GM18909 (cell line): ENCODE data around the gene FAM110D.

Experiments used
- ATAC-seq: cut with Tn5 transposase; IDR thresholded peaks from one replicate; pipeline ENCODE4 v1.9.1; 2021; ENCODE audit warnings: mild to moderate bottlenecking; ENCODE audit not compliant: unreplicated experiment, poor library complexity

FAM110D gene

DNA sequence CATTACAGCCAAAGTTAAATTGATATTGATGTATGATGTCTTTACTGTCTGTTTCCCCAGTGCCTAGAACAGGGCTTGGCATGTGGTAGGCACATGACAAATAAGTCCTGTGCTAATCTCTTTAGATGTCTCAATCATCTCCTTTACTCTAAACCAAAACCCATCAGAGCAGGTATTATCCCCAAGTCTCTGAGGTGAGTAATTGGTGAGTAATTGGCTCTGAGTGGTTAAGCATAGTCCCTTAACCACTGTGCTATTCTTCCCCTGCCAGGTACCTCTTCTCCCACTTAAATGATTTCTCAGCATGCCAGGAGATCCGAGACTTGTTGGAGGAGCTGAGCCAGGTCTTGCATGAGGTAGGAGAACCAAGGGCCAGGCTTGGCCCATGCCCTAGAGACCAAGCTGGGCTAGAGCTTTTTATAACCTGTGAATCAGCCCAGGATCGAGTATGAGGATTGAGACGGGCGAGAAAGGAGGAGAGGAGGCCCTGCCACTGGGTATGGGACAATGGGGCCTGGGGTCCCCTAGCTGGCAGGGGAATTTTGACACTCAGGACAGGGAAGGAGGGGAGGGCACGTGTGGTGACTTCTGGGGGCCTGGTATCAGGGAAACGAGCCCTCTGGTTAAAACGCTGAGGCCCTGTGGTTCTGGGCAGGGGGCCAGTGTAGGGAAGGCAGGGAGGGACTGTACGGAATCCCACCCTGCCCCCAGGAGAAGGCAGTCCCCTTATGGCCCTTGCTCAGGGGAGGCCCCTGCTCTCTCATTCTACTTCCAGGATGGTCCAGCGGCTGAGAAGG, 22.9 kb downstream of the FAM110D start:
- no peak for ATAC-seq

DNA sequence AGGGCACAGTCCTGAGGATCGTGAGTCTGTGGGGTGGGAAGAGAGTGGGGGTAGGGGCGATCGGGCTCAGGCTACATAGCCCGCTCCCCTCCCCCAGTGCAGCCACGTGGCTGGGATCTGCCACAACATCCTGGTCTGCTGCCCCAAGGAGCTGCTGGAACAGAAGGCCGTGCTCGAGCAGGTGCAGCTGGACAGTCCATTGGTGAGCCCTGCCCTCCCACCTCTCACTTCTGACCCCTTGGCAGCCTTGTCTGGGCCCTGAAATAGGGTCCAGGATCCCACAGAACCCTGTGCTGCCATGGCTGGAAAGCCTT, 23.5 kb downstream of the FAM110D start:
- ATAC-seq: no peak

DNA sequence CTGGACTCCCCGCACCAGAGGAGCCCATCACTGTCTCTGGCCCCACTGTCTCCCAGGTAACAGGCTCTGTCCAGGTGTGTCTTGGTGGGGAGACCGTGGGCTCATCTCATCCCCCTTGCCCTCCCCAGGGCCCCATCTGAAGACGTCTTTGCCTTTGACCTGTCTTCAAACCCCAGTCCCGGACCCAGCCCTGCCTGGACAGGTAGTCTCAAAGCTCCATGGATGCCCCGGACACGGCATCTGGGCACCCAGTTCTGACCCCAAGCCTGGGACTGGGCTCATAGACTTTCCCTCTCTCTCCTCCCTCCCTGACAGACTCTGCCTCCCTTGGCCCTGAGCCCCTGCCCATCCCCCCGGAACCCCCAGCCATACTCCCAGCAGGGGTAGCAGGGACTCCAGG, 25.2 kb downstream of the FAM110D start:
- no peak for ATAC-seq

DNA sequence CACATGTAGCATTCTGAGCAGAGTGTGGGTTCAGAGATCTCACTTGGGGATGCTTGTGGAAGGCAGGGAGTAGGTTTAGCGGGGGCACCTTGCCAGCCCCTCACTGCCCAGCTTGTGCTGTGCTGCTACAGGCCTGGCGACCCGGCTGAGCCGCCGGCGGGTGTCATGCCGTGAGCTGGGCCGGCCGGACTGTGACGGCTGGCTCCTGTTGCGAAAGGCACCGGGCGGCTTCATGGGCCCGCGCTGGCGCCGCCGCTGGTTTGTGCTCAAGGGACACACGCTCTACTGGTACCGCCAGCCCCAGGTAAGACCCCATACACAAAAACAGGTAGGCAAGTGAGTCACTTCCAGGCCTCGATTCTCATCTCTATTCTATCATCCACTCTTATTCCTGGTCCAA, 26.0 kb downstream of the FAM110D start:
- ATAC-seq: no peak

DNA sequence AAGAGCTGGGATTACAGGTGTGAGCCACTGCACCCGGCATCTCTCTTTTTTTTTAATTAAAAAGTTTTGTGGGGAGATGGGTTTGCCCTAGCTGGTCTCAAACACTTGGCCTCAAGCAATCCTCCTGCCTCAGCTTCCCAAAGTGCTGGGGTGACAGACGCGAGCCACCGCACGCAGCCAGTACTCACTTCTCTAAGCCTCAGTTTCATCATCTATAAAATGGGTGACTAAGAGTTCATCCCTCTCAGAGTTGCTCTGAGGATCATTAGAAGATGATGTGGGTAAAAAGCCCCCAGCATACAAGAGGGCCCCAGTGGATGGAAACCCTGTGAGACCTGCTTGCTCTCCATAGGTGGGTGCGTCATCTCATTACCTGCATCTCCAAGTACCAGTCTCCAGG, 29.0 kb downstream of the FAM110D start:
- no peak for ATAC-seq

DNA sequence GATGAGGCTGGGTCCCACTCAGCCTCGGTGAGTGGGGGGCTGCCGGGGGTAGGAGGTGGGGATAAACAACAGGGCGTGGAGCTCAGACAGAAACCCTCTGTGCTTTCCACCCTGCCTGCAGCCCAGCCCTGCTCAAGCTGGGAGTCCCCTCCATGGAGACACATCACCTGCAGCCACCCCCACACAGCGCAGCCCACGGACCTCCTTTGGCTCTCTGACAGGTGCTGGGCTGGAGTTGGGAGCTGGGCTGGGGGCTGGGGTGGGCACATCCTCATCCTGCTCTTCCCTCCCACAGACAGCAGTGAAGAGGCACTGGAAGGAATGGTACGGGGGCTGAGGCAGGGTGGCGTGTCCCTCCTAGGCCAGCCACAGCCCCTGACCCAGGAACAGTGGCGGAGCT, 29.6 kb downstream of the FAM110D start:
- no peak for ATAC-seq

DNA sequence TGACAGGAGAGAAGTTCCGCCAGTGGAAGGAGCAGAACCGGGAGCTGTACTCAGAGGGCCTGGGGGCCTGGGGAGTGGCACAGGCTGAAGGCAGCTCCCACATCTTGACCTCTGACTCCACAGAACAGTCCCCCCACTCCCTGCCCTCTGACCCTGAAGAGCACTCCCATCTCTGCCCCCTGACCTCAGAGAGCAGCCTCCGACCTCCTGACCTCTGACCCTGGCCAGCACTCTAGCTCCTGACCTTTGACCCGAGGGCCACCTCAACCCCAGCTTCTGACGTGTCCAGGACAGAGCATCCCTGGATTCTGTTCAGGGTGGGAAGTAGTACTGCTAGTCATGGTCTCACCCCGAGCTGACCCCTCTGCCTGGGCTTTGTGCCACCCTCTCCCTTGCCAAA, 30.5 kb downstream of the FAM110D start:
- no peak for ATAC-seq

DNA sequence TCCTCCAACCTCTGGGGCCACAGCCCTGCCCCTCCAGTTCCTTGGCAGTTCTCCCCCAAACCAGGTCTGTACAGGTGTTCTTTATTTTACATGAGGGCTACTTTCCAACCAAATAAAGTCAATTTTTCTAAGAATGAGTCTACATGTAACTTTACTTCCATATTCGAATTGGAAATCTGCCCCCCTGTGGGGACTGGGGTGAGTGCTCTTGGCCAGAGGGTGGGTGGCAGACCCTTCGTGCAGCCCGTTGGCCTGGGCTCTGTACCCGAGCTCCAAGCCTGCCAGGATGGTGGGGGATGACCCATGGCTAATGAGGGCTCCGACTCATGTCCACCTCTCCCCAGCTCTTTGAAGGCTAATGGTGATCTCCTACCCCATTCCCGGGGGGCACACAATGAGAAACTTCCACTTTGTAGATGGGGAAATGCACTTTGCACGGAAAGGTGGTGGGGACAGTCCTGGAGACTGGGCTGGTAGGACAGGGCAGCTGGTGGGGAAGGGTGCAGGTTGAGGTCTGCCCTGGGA, 30.9 kb downstream of the FAM110D start:
- no peak for ATAC-seq

DNA sequence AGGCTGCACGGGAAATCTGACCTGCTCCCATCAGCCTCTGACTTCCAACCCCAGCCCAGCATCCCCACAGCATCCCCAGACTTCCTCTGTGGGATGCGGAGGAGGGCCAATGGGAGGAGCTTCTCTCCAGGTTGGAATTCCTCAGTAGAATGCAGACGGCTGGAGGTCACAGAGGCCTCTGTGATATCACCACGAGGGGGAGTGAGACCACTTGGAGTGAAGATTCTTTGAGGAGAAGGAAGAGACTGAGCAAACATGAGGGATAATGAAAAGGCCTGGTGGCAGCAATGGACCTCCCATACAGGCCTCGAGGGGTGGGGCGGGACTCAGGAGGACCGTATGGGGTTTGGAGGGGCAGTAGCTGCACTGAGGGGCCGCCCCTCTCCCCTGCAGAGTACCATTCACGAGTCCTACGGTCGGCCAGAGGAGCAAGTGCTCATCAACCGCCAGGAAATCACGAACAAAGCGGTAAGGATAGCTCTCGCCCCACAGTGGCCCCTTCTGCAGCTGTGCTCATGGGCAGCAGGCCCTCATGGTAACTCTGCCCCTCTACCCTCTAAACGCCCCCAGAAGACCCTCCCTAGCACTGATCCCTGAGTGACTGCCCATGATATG, 31.6 kb downstream of the FAM110D start, which contains the start of gene CATSPER4:
Gene CATSPER4, plus strand, starts transcription at position 230 of the 615 bp plus-strand sequence. Its CDS starts 26 bp downstream, at position 256.
- ATAC-seq: no peak

DNA sequence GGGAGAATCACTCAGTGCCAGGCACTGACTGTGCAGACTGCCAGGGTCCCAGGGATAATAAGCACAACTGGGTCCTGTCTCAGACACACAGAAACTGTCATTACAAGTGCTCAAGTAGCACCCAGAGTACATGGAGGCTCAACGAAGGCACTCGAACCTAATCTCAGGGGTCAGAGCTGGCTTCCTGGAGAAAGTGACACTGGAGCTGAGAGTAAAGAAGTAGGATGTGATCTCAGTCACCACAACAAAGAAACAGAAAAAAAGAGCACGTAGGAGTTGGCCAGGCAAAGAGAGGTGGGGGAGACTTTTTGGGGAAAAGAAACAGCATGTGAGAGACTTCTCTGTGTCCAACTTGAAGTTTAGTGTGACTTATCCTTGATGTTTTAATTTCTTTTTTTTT, 32.9 kb downstream of the FAM110D start:
- ATAC-seq: no peak

DNA sequence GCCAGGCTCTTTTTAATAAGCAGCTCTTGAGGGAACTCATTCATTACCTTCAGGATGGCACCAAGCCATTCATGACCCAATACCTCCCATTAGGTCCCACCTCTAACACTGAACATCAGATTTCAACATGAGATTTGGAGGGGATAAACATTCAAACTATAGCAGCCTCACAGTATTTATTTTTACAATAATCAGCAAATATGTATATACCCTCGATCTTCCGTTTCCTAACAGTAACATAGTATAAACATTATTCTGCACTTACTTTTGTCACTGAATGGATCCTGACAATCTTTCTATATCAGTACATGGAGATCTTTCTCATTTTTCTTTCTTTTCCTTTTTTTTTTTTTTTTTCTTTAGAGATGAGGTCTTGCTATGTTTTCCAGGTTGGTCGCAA, 36.9 kb downstream of the FAM110D start:
- no peak for ATAC-seq

DNA sequence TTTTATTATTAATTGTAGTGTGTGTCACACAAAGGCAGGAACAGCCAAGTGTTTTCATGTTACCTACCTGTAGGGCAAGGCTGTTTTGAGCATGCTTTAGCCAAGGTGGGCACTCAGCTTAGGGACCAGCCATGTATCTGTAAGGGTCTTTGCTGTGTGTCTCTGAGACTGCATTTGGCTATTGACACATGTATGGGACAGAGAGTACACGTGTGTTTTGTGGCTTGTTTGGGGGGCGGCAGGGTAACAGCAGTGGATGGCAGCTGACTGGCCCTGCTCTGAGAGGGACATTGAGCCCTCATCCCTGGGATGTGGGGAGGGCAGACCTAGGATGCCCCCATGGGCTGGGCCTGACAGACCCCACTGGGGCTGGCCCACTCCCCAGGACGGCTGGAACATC, 38.4 kb downstream of the FAM110D start:
- no peak for ATAC-seq

DNA sequence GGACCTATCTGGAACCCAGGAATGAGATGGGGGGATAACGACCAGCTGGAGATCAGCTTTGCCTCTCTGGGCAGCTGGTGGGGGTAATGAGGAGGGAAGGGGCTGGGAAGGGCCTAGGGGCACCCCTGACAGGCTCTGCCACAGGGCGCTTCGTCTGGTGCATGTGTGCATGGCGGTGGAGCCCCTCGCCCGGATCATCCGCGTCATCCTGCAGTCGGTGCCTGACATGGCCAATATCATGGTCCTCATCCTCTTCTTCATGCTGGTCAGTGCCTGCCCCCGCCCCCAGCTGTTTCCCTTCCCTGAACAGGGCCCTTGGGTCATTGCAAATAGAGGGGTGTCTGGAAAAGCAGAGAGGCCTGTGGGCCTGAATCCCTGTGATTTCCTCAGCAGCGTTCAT, 38.9 kb downstream of the FAM110D start:
- ATAC-seq: no peak

DNA sequence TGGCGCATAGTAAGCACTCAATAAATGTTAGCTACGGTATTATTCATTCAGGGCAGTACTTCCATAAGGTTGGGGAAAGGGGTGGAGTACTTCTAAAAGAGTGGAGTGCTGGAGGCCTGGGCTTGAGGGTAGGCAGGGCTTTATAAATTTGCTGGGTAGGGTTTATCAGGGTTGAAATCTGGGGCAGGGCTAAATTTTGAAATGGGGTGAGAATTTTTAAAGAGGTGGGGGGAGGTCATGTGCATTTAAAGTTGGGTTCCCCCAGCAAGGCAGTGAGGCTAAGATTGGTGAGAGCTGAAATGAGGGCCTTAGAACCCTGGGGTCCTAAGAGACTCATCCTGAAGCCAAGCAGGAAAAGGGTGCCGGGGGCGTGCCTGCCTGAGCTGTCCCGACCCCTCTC, 41.5 kb downstream of the FAM110D start:
- no peak for ATAC-seq

DNA sequence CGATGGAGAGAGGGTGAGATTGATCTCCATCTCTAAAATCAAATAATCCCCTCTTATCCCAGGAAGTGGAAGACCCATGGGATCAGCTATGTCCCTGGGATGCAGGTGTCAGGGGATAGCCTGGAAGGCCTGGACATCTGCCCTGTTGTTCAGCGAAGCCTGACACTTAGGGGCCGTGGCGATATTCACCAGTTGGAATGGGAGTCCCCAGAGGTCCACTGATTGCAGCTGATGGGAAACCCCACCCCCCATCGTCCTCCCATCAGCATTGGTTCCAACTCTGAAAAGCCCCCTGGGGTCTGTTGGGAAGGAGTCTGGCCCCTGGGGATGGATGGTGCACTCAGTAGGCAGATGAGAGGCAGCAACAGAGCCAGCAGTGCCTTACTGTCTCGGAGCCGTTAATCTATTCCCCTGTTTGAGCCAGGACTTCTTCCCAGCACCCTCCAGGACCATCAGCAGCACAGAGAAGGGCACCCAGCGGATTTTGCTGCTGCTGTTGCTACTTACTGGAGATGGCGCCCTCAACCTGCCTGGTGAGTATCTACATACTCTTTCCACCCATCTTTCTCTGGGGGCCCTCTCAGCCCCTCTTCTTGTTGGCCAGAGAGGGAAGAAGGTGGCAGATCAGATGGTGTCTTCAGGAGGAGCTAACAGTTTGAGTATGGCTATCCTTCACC, 44.9 kb downstream of the FAM110D start:
- no peak for ATAC-seq

DNA sequence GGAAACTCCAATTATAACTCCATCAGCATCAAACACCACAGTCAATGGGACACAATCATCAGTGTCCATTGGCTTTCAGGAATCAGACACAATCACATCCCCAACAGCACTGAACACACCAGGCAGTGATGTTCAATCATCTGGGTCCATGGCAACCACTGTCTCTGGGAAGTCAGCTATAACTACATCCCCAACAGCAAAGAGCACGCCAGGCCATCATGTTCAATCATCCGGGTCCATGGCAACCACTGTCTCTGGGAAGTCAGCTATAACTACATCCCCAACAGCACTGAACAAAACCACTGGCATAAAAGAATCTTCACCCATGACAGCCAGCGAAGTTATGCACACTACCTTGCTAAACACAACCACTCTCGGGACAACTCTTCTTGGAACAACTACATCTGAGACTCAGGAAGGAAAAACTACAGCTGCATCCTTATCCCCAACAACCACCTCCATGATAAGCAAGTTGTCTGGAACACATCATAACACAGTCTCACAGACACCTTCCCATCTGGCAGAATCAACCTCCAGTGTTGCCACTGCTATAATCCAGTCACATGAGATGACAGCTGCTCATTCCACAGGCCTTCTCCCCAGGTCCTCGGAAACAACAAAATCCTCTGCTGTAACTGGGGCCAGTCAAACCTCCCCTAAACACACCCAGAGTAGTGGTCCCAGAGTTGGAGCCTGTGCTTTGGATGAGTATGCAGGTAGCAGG, 51.4 kb downstream of the FAM110D start:
- ATAC-seq: no peak

DNA sequence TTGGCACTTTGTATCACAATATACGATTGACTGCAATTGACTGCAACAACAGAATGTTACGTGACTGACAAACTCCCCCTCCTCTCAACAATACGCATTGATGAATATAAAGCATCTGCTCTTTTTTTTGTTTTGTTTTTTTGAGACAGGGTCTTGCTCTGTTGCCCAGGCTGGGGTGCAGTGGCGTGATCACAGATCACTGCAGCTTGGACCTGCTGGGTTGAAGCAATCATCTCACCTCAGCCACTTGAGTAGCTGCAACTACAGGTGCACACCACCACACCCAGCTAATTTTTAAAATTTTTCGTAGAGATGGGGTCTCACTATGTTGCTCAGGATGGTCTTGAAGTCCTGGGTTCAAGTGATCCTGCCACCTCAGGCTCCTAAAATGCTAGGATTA, 53.8 kb downstream of the FAM110D start:
- ATAC-seq: no peak

DNA sequence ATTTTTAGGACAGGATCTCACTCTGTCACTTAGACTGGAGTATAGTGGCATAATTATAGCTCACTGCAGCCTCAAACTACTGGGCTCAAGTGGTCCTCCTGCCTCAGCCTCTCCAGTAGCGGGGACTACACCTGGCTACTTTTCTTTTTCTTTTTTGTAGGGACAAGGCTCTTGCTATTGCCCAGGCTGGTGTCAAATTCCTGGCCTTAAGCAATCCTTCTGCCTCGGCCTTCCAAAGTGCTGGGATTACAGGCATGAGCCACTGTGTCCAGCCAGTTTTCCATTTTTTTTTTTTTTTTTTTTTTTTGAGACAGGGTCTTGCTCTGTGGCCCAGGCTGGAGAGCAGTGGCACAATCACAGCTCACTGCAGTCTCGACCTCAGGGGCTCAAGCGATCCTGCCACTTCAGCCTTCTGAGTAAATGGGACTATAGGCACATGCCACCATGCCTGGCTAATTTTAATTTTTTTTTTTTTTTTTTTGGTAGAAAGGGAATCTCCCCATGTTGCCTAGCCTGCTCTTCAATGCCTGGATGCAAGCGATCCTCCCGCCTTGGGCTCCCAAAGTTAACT, 54.5 kb downstream of the FAM110D start:
- ATAC-seq: no peak
